ENCODE results near the gene HECTD4.

DNA sequence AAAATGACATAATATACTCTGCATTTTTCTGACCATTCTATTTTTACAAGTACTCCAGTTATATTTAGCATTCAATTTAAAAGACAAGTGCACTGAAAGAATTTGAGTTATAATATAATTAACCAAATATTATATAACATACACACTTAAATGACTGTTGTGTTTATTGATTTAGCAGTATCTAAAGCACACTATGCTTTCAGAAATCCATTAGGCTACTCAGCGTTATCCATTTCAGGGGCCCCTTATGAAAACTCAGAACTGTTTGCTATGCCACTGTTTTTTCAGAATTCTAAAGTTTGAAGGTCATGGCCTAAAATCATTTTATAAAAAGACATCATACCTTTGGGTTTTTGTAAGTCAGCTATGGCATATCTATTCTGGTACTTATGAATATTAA is 57.1 kb downstream of the HECTD4 start:
- no peak for TF ChIP-seq CTCF (conservative IDR thresholded peaks at IDR 0.05 in 1 of 2, IDR thresholded peaks at IDR 0.05 in 1 of 2; ENCODE audit: extremely low read depth in 1 of 2, insufficient read depth in 1 of 2, low read depth in 1 of 2, low read length in 2 of 2)
- no peak for TF ChIP-seq EZH2 (IDR thresholded peaks at IDR 0.05; ENCODE audit: borderline replicate concordance, low read length)
